PC-9 (cell line): Measurements from ENCODE around the gene IL1F10. TPM values are rescaled to one million over a fixed set of nuclear protein-coding genes. Genes with fewer than 3 reads are reported as not detected.
"Not testable (repeated sequence)": the region's sequence is repeated elsewhere in the genome, so short reads cannot be mapped to it uniquely, and the experiment has no call there.

Experiments
- BruUV-seq: library from RNA; stranded (reverse); fragments of 400-500 nt; replicated peaks from 2 replicates; lab custom pipeline; 2021; lab: Mats Ljungman, UMichigan
- CTCF ChIA-PET: fragments of 300-600 bp; sonication (Branson Sonifier 250); formaldehyde crosslinking; loops from one replicate; lab custom pipeline; 2022; ENCODE audit warnings: antibody characterized with exemption; lab: Charles Lee
- POLR2A ChIA-PET: fragments of 300-600 bp; sonication (Branson Sonifier 250); formaldehyde crosslinking; loops from one replicate; lab custom pipeline; 2022; ENCODE audit warnings: antibody characterized with exemption; ENCODE audit not compliant: unreplicated experiment; lab: Charles Lee
- DNase-seq, 2 experiments: peaks; one replicate each; pipeline versions ENCODE4 v3.0.0 to v3.0.0-alpha.2; 2015 to 2022; ENCODE audit warnings: mixed read lengths in 1 of 2
- H2AFZ ChIP-seq: fragments of 200-600 bp; sonication (generic); 2 replicates; pipeline ENCODE4 v1.8.1; 2017; ENCODE audit warnings: antibody characterized with exemption
- H3F3A ChIP-seq: fragments of 200-600 bp; sonication (generic); 2 replicates; pipeline ENCODE4 v1.8.1; 2017; ENCODE audit warnings: antibody characterized with exemption, mild to moderate bottlenecking, low read depth; ENCODE audit not compliant: insufficient read depth
- H3K27ac ChIP-seq: fragments of 200-600 bp; sonication (generic); 2 replicates; pipeline ENCODE4 v1.6.1; 2016; ENCODE audit warnings: mixed run types
- H3K27me3 ChIP-seq: fragments of 200-600 bp; sonication (generic); 2 replicates; pipeline ENCODE4 v1.6.1; 2016; ENCODE audit warnings: low read depth, mixed run types; ENCODE audit not compliant: insufficient read depth
- H3K36me3 ChIP-seq: fragments of 200-600 bp; sonication (generic); 2 replicates; pipeline ENCODE4 v1.6.1; 2016; ENCODE audit warnings: low read depth, mixed run types
- H3K4me1 ChIP-seq: fragments of 200-600 bp; sonication (generic); replicated peaks from 2 replicates; pipeline ENCODE4 v1.6.1; 2016; ENCODE audit warnings: mixed run types; ENCODE audit not compliant: insufficient read depth
- H3K4me2 ChIP-seq: fragments of 200-600 bp; sonication (generic); 2 replicates; pipeline ENCODE4 v1.6.1; 2017; ENCODE audit warnings: mixed run types
- H3K4me3 ChIP-seq: fragments of 200-600 bp; sonication (generic); 2 replicates; pipeline ENCODE4 v1.6.1; 2016; ENCODE audit warnings: mixed run types
- H3K79me2 ChIP-seq: fragments of 200-600 bp; sonication (generic); 2 replicates; pipeline ENCODE4 v1.6.1; 2017; ENCODE audit warnings: low read depth, mixed run types
- H3K9me2 ChIP-seq: fragments of 200-600 bp; sonication (generic); 2 replicates; pipeline ENCODE4 v1.8.1; 2017; ENCODE audit warnings: mild to moderate bottlenecking; ENCODE audit not compliant: insufficient read depth
- H3K9me3 ChIP-seq: fragments of 200-600 bp; sonication (generic); 2 replicates; pipeline ENCODE4 v1.8.1; 2016; ENCODE audit warnings: low read depth; ENCODE audit not compliant: insufficient read depth
- H4K20me1 ChIP-seq: fragments of 200-600 bp; sonication (generic); 2 replicates; pipeline ENCODE4 v1.8.1; 2017; ENCODE audit not compliant: insufficient read depth
- EZH2 ChIP-seq: fragments of 200-600 bp; sonication (generic); IDR thresholded peaks from 2 replicates; pipeline ENCODE4 v1.8.0; 2017; ENCODE audit warnings: antibody characterized with exemption, low read depth
- intact Hi-C: fragments of 100-400 bp; cut with micrococcal nuclease; formaldehyde crosslinking; loops from one replicate; pipeline ENCODE4 v1.10.0; 2022; ENCODE audit not compliant: unreplicated experiment
- total RNA-seq: library from RNA; stranded (reverse); gene quantifications from 2 replicates; pipeline ENCODE4 v1.2.3, GENCODE V29; 2021
- TF ChIP-seq, protein P1 (sequence below): fragments of 200-600 bp; sonication (generic); conservative IDR thresholded peaks from 2 replicates; pipeline ENCODE4 v1.6.1; 2017; ENCODE audit warnings: mixed run types, antibody characterized with exemption, mild to moderate bottlenecking, moderate library complexity

IL1F10 gene
- total RNA-seq, 1 experiment from 2014 or later, result not detected

DNA sequence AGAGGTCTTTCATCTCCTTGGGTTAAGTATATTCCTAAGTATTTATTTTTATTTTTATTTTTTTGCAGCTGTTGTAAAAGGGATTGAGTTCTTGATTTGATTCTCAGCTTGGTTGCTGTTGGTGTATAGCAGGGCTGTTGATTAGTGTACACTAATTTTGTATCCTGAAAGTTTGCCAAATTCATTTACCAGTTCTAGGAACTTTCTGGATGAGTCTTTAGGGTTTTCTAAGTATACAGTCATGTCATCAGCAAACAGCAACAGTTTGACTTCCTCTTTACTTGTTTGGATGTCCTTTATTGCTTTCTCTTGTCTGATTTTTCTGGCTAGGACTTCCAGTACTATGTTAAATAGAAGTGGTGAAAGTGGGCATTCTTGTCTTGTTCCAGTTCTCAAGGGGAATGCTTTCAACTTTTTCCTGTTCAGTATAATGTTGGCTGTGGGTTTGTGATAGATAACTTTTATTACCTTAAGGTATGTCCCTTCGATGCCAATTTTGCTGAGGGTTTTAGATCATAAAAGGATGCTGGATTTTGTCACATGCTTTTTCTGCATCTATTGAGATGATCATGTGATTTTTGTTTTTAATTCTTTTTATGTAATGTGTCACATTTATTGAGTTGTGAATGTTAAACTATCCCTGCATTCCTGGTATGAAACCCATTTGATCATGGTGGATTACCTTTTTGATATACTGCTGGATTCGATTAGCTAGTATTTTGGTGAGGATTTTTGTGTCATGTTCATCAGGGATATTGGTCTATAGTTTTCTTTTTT, 29.3 kb downstream of the IL1F10 start:
- H3K4me3 ChIP-seq, H4K20me1 ChIP-seq, H3F3A ChIP-seq, H3K27ac ChIP-seq, intact Hi-C loops, H3K27me3 ChIP-seq, DNase-seq, H3K36me3 ChIP-seq, H3K79me2 ChIP-seq, H3K4me1 ChIP-seq, H2AFZ ChIP-seq, H3K9me2 ChIP-seq, CTCF ChIA-PET, H3K4me2 ChIP-seq, H3K9me3 ChIP-seq, BruUV-seq: not testable (repeated sequence)
- POLR2A ChIA-PET, result interaction anchor here (0.7 kb wide), 1 partner anchor 141 kb away, joined by 3 read pairs; no protein-coding TSS in a partner anchor

DNA sequence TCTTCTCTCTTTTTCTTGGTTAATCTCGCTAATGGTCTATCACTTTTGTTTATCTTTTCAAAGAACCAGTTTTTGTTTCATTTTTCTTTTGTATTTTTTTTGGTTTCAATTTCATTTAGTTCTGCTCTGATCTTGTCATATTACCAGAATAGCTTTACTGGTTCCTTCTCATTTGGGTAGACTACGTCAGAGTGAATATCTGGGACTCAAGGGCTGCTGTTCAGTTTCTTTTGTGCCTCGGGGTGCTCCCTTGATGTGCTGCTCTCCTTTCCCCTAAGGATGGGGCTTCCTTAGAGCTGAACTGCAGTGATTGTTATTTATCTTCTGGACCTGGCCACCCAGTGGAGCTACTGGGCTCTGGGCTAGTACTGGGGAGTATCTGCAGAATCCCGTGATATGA, 30.3 kb downstream of the IL1F10 start:
- Histone ChIP-seq H3K36me3 (no peaks in the 10 kb centered on the region), H2AFZ (no peak overlapping the region), H3K27me3 (no peaks in the 10 kb centered on the region), H3F3A (no peaks in the 10 kb centered on the region), H3K9me3 (no peaks in the 10 kb centered on the region), H3K27ac (no peak overlapping the region), H3K9me2 (no peaks in the 10 kb centered on the region), H4K20me1 (no peaks in the 10 kb centered on the region), H3K4me3 (no peak overlapping the region), H3K79me2 (no peaks in the 10 kb centered on the region), H3K4me1 (no peaks in the 10 kb centered on the region), H3K4me2 (no peak overlapping the region)
- BruUV-seq, result no TSS peak
- TF ChIP-seq, protein P1, sequence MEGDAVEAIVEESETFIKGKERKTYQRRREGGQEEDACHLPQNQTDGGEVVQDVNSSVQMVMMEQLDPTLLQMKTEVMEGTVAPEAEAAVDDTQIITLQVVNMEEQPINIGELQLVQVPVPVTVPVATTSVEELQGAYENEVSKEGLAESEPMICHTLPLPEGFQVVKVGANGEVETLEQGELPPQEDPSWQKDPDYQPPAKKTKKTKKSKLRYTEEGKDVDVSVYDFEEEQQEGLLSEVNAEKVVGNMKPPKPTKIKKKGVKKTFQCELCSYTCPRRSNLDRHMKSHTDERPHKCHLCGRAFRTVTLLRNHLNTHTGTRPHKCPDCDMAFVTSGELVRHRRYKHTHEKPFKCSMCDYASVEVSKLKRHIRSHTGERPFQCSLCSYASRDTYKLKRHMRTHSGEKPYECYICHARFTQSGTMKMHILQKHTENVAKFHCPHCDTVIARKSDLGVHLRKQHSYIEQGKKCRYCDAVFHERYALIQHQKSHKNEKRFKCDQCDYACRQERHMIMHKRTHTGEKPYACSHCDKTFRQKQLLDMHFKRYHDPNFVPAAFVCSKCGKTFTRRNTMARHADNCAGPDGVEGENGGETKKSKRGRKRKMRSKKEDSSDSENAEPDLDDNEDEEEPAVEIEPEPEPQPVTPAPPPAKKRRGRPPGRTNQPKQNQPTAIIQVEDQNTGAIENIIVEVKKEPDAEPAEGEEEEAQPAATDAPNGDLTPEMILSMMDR, result no peak
- no peak for TF ChIP-seq EZH2
- DNase-seq, result no peak
- CTCF ChIA-PET, result interaction anchor here (0.8 kb wide), 1 partner anchor 40 kb away, joined by 3 read pairs; no protein-coding TSS in a partner anchor
- intact Hi-C loops, result no loop called here
- POLR2A ChIA-PET, result no interaction called here

DNA sequence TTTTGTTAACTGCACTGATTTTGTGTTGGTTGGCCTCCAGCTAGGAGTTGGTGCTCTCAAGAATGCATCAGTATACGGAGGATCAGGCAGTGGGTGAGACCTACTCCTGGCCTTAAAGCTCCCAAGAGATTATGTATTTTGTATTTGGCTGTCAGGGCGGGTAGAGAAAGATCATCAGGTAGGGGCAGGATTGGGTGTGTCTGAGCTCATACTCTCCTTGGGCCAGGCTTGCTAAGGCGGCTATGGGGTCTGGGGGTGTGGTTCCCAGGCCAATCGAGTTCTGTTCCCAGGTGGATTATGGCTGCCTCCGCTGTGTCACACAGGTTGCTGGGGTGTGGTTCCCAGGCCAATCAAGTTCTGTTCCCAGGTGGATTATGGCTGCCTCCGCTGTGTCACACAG, 30.8 kb downstream of the IL1F10 start:
- Histone ChIP-seq H3K4me1 (no peaks in the 10 kb centered on the region), H2AFZ (no peak overlapping the region), H3K9me3 (no peaks in the 10 kb centered on the region), H3F3A (no peaks in the 10 kb centered on the region), H3K27ac (no peak overlapping the region), H3K79me2 (no peaks in the 10 kb centered on the region), H3K27me3 (no peaks in the 10 kb centered on the region), H3K36me3 (no peaks in the 10 kb centered on the region), H3K4me2 (no peak overlapping the region), H4K20me1 (no peaks in the 10 kb centered on the region), H3K4me3 (no peak overlapping the region), H3K9me2 (no peaks in the 10 kb centered on the region)
- intact Hi-C loops, result no loop called here
- no TSS peak for BruUV-seq
- TF ChIP-seq, protein P1, result no peak
- no peak for TF ChIP-seq EZH2
- ChIA-PET CTCF (no interaction called here), POLR2A (no interaction called here)
- DNase-seq, result no peak
